A549 (cell line): ENCODE data around the gene TEPSIN. TPM values are rescaled to one million over a fixed set of nuclear protein-coding genes. Genes with fewer than 3 reads are reported as not detected.
A peak's percentile ranks its signal among the peaks of the same experiment; 100 is the strongest.

Experiments
- ATAC-seq, 2 experiments: fragments of 200-7000 bp in 1 of 2; fragments of >200 bp in 1 of 2; cut with Nextera tagmentation in 1 of 2; cut with Tn5 transposase in 1 of 2; 3 replicates each; pipeline versions ENCODE4 v1.8.0 to v1.9.1; 2018 to 2020; ENCODE audit warnings: mild to moderate bottlenecking in 1 of 2, moderate library complexity in 1 of 2
- CTCF ChIA-PET: fragments of 300-600 bp; sonication (Branson Sonifier 250); formaldehyde crosslinking; extraction: SDS; loops from one replicate; lab custom pipeline; 2021; ENCODE audit warnings: antibody characterized with exemption, inconsistent platforms; lab: Yijun Ruan, JAX
- POLR2A ChIA-PET: fragments of 350-600 bp; formaldehyde crosslinking; extraction: SDS; loops from one replicate; lab custom pipeline; 2021; ENCODE audit warnings: antibody characterized with exemption, inconsistent platforms; lab: Yijun Ruan, JAX
- DNase-seq, 2 experiments: peaks; one replicate each; pipeline versions ENCODE4 v3.0.0 to v3.0.0-alpha.2; 2011 to 2016; ENCODE audit warnings: low read depth in 1 of 2, low spot score in 1 of 2
- FAIRE-seq: peaks from 2 replicates; lab custom pipeline; 2011; peaks lifted over from hg19 to GRCh38; lab: Jason Lieb, UNC
- H3K27ac ChIP-seq, 2 experiments: fragments of >200 bp; sonication (Bioruptor Twin); formaldehyde crosslinking; 3 replicates each; pipeline ENCODE4 v1.5.1; 2016 to 2017
- H3K4me1 ChIP-seq: fragments of >200 bp; sonication (Bioruptor Twin); formaldehyde crosslinking; 3 replicates; pipeline ENCODE4 v1.6.1; 2016
- H3K4me2 ChIP-seq: fragments of >200 bp; sonication (Bioruptor Twin); formaldehyde crosslinking; 3 replicates; pipeline ENCODE4 v1.6.1; 2016
- H3K4me3 ChIP-seq: fragments of >200 bp; sonication (Bioruptor Twin); formaldehyde crosslinking; 3 replicates; pipeline ENCODE4 v1.5.1; 2016
- H3K9me3 ChIP-seq: fragments of >200 bp; sonication (Bioruptor Twin); formaldehyde crosslinking; 3 replicates; pipeline ENCODE4 v1.6.1; 2016
- ATOH8 ChIP-seq: fragments of 250-450 bp; sonication (Bioruptor Pico); IDR thresholded peaks from 2 replicates; pipeline ENCODE4 v1.5.0; 2020; ENCODE audit warnings: low read depth, mild to moderate bottlenecking, moderate library complexity
- EHF ChIP-seq: fragments of 250-450 bp; sonication (Bioruptor Pico); IDR thresholded peaks from 2 replicates; pipeline ENCODE4 v1.5.0; 2020; ENCODE audit warnings: mild to moderate bottlenecking
- FOXS1 ChIP-seq: fragments of 250-450 bp; sonication (Bioruptor Pico); IDR thresholded peaks from 2 replicates; pipeline ENCODE4 v1.5.0; 2020; ENCODE audit warnings: mild to moderate bottlenecking, moderate library complexity
- HEYL ChIP-seq: fragments of 250-450 bp; sonication (Bioruptor Pico); IDR thresholded peaks from 2 replicates; pipeline ENCODE4 v1.8.0; 2021; ENCODE audit warnings: mild to moderate bottlenecking, moderate library complexity
- HMGXB4 ChIP-seq: fragments of 250-450 bp; sonication (Bioruptor Pico); IDR thresholded peaks from 2 replicates; pipeline ENCODE4 v1.5.0; 2021; ENCODE audit warnings: mild to moderate bottlenecking, moderate library complexity, borderline replicate concordance
- HOXA7 ChIP-seq: fragments of 250-450 bp; sonication (Bioruptor Pico); IDR thresholded peaks from 2 replicates; pipeline ENCODE4 v1.5.0; 2020; ENCODE audit warnings: mild to moderate bottlenecking, moderate library complexity
- HOXB13 ChIP-seq: fragments of 250-450 bp; sonication (Bioruptor Pico); IDR thresholded peaks from 2 replicates; pipeline ENCODE4 v1.5.0; 2020; ENCODE audit warnings: low read depth, mild to moderate bottlenecking, moderate library complexity
- JUN ChIP-seq, 2 experiments: fragments of >200 bp; sonication (Bioruptor Twin); formaldehyde crosslinking; IDR thresholded peaks; 2 replicates in 1 of 2; 3 replicates in 1 of 2; pipeline ENCODE4 v1.6.1; 2016 to 2017
- MAZ ChIP-seq: fragments of 150-350 bp; IDR thresholded peaks from 2 replicates; pipeline ENCODE4 v1.6.1; 2014; ENCODE audit warnings: antibody characterized with exemption, low read depth, low read length, borderline replicate concordance
- PBX3 ChIP-seq: IDR thresholded peaks from 2 replicates; pipeline ENCODE4 v1.6.1; 2012
- PHF8 ChIP-seq: fragments of 200-600 bp; sonication (generic); IDR thresholded peaks from 2 replicates; pipeline ENCODE4 v1.6.1; 2016; ENCODE audit warnings: low read depth, mild to moderate bottlenecking, antibody characterized with exemption, moderate library complexity, borderline replicate concordance
- POLR2A ChIP-seq: IDR thresholded peaks from 2 replicates; pipeline ENCODE4 v1.6.1; 2012; ENCODE audit warnings: mild to moderate bottlenecking, low read length
- RAD21 ChIP-seq, 2 experiments: fragments of >200 bp in 1 of 2; sonication (Bioruptor Twin) in 1 of 2; formaldehyde crosslinking in 1 of 2; IDR thresholded peaks in 1 of 2; conservative IDR thresholded peaks in 1 of 2; 2 replicates in 1 of 2; 3 replicates in 1 of 2; pipeline ENCODE4 v1.6.1; 2012 to 2018; ENCODE audit warnings: inconsistent platforms in 1 of 2
- RARB ChIP-seq: fragments of 250-450 bp; sonication (Bioruptor Pico); IDR thresholded peaks from 2 replicates; pipeline ENCODE4 v1.8.0; 2021; ENCODE audit warnings: mild to moderate bottlenecking, moderate library complexity
- RFX5 ChIP-seq: fragments of 450-650 bp; IDR thresholded peaks from 2 replicates; pipeline ENCODE4 v1.7.1; 2014; ENCODE audit warnings: antibody characterized with exemption, mild to moderate bottlenecking, moderate library complexity
- USF2 ChIP-seq: fragments of 450-650 bp; IDR thresholded peaks from 2 replicates; pipeline ENCODE4 v1.6.1; 2014; ENCODE audit warnings: antibody characterized with exemption
- ZNF302 ChIP-seq: fragments of 250-450 bp; sonication (Bioruptor Pico); IDR thresholded peaks from 2 replicates; pipeline ENCODE4 v1.9.0; 2021; ENCODE audit warnings: inconsistent platforms, mild to moderate bottlenecking, moderate library complexity
- ZSCAN20 ChIP-seq: fragments of 250-450 bp; sonication (Bioruptor Pico); IDR thresholded peaks from 2 replicates; pipeline ENCODE4 v1.8.0; 2022; ENCODE audit warnings: mild to moderate bottlenecking, moderate library complexity
- WGBS: methylation state at CpG from one replicate; pipeline ENCODE4 v1.1.6; 2017; ENCODE audit errors: missing lambda C conversion rate; 5-methylcytosine and 5-hydroxymethylcytosine counted together
- polyA plus RNA-seq, 4 experiments: library from polyadenylated mRNA; depleted of rRNA in 3 of 4; stranded (reverse); fragments of >200 nt; fragmentation: RNase III in 1 of 4; extraction: RNeasy Plus Mini Kit Qiagen cat#74134 plus additional on column Dnase treatment in 1 of 4; gene quantifications; 2 replicates in 3 of 4; 3 replicates in 1 of 4; pipeline ENCODE4 v1.2.3, GENCODE V29; 2011 to 2017

The TEPSIN gene
- polyA plus RNA-seq, 2 of the 4 experiments (the other 2 are of a cell fraction): 12.5 to 31.3 TPM

GRCh38 chr17:81246679-81247338, 8.0 kb upstream of the TEPSIN start:
- POLR2A ChIA-PET: interaction anchor here (1.1 to 1.7 kb wide), 2 partner anchors 8 to 238 kb away, joined by 3 to 5 read pairs; partner anchors contain the start of genes NDUFAF8 and TEPSIN
- 90% methylated on average over 19 of the region's 28 CpGs for WGBS
- FAIRE-seq: no peak
- DNase-seq: no peak
- Histone ChIP-seq H3K4me3 (no peak overlapping the region), H3K4me1 (no peaks in the 10 kb centered on the region), H3K4me2 (no peak overlapping the region), H3K27ac (no peak overlapping the region), H3K9me3 (no peaks in the 10 kb centered on the region)
- TF ChIP-seq ZNF302 (CRISPR knock-in tag) (no peak), POLR2A (0 out of 2 replicates have a peak, but pooled peaks have one; percentile 6)
- peak in 1 of 2 experiments; percentile 1; a peak in 2 of 6 replicates for ATAC-seq
- CTCF ChIA-PET: interaction anchor here (1.2 to 2.8 kb wide), 3 partner anchors 9 to 104 kb away, joined by 5 to 8 read pairs (median 8); no protein-coding TSS in a partner anchor

- ChIA-PET CTCF (interaction anchor here (1.2 to 2.8 kb wide), 2 partner anchors 8 to 103 kb away, joined by 5 to 8 read pairs; no protein-coding TSS in a partner anchor), POLR2A (interaction anchor here (1.1 kb wide), 1 partner anchor 238 kb away, joined by 3 read pairs; no protein-coding TSS in a partner anchor)
- FAIRE-seq (no peak), ATAC-seq (peak in 1 of 2 experiments; percentile 4; a peak in 2 of 6 replicates), DNase-seq (no peak)
- 93% methylated on average over 8 of the region's 10 CpGs for WGBS
- Histone ChIP-seq H3K4me3 (no peak overlapping the region), H3K4me2 (no peak overlapping the region), H3K4me1 (peaks cover under 1% of the 10 kb centered on the region; the same call in 1 of the 3 replicates), H3K27ac (no peak overlapping the region), H3K9me3 (no peaks in the 10 kb centered on the region)
- TF ChIP-seq PHF8 (no peak), RARB (CRISPR knock-in tag) (no peak), PBX3 (0 out of 2 replicates have a peak, but pooled peaks have one; percentile 7)
Measured at GRCh38 chr17:81246343-81246670, 7.5 kb upstream of the TEPSIN start.

- POLR2A ChIA-PET: interaction anchor here (1.0 to 1.1 kb wide), 2 partner anchors 23 to 239 kb away, joined by 3 read pairs; partner anchors contain the start of gene CEP131
- TF ChIP-seq HOXA7 (CRISPR knock-in tag) (no peak), EHF (CRISPR knock-in tag) (no peak), ATOH8 (CRISPR knock-in tag) (no peak), RAD21 (conservative IDR thresholded peaks at IDR 0.05 in 1 of 2, IDR thresholded peaks at IDR 0.05 in 1 of 2) (no peak), HMGXB4 (no peak), HOXB13 (CRISPR knock-in tag) (no peak), HEYL (CRISPR knock-in tag) (no peak), USF2 (no peak), RFX5 (no peak), ZSCAN20 (no peak), JUN (IDR thresholded peaks at IDR 0.05) (no peak), FOXS1 (no peak), MAZ (no peak)
- peaks cover 5% of the 10 kb centered on the region for H3K4me1 ChIP-seq
- no peak overlapping the region for H3K4me2 ChIP-seq
- FAIRE-seq (no peak), ATAC-seq (peak in 1 of 2 experiments; percentile 5; a peak in 3 of 6 replicates), DNase-seq (no peak)
- CTCF ChIA-PET: interaction anchor here (1.1 to 2.8 kb wide), 6 partner anchors 7 to 144 kb away, joined by 3 to 8 read pairs (median 4); no protein-coding TSS in a partner anchor
- H3K27ac ChIP-seq: no peak overlapping the region
- H3K4me3 ChIP-seq: no peak overlapping the region
- H3K9me3 ChIP-seq: no peaks in the 10 kb centered on the region
- 96% methylated on average over 37 of the region's 37 CpGs for WGBS
Measured at GRCh38 chr17:81245665-81246342, 6.9 kb upstream of the TEPSIN start.
